Stimulated activated CD8-positive, alpha-beta memory T cell treated with anti-CD3 and anti-CD28 coated beads, Interleukin-2, amount 100 ng/mL, for 48 hours (primary cell): Measurements from ENCODE around the gene PPM1F.
A peak's percentile ranks its signal among the peaks of the same experiment; 100 is the strongest.

Experiments
- DNase-seq, 2 donors: peaks; one replicate each; pipeline ENCODE4 v3.0.0-alpha.2; 2020; ENCODE audit warnings: low read depth in 2 of 2

PPM1F gene, protein sequence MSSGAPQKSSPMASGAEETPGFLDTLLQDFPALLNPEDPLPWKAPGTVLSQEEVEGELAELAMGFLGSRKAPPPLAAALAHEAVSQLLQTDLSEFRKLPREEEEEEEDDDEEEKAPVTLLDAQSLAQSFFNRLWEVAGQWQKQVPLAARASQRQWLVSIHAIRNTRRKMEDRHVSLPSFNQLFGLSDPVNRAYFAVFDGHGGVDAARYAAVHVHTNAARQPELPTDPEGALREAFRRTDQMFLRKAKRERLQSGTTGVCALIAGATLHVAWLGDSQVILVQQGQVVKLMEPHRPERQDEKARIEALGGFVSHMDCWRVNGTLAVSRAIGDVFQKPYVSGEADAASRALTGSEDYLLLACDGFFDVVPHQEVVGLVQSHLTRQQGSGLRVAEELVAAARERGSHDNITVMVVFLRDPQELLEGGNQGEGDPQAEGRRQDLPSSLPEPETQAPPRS

DNA sequence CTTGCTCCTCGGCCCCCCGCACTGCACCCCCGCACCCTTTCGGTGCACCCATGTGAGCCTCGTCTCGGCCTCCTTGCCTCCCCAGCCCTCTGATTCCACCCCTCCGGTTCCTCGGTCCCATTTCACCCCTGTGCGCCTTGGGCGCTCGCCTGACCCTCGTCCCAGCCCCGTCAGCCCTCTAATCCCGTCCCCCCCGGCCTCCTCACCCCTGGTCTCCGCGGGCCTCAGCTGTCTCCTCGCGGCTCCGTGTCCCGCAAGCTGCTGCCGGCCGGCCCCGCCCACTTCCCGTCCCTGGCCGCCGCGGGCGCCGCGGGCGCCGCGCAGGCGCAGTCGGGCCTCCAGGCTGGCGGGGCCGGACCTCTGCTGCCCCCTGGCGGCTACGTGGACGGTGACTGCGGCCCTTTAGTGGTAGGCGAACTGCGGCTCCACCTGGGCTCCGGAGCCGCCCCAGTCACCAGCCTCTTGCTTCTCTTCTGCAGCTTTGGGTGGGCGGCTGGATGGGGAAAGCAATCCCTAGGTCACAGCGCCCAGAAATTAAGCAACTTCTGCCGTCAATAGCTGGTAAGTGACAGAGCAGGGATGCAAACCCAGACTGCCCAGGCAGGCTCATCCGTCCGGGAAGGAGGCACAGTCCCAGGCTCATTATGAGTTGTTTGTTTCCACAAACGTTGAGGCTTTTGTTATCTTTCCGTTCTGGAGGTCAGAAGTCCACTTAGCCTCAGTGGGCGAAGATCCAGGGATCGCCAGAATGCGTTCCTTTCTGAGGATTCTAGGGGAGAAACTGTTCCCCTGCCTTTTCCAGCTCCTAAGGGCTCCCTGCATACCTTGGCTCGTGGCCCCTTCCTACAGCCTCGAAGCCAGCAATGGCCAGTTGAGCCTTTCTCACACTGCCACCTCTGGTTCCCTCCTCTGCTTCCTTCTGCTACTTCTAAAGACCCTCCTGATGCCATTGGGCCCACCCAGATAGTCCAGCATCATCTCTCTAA, at the start of gene PPM1F:
TSS of gene PPM1F (minus strand) at position 263 of the 986 bp plus-strand sequence. CDS start 6,800 bp downstream, outside the sequence.
- peak; percentile 83 to 85 for DNase-seq

DNA sequence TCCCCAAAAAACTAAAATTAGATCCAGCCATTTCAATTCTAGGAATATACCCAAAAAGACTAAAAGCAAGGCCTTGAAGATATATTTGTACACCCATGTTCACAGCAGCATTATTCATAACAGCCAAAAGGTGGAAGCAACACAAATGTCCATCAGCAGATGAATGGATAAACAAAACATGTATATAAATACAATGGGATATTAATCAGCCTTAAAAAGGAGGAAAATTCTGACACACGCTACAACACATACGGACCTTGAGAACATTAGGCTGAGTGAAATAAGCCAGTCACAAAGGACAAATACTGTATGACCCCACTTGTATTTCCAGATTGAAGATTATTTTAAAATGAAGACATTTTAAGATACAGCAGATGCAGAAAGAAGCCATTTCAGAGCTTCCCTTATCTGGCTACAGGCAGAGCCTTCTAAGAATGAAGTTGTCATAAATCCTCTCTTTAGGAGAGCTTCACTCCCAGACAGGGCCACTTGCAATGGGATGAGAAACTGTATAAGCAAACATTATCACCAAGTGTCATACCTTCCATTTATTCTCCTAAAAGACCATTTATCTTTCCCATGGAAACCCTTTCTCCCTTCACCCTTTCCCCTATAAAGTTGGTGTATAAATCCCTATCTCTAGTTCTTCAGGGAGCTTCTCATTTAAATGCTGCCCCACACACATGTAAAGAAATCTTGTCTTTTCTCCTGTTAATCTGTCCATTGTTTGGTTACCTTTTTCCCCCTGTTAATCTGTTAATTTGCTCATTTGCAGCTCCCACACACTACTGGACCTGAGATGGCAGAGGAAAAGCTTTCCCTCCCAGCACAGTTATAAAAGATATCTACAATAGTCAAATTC, 49.2 kb upstream of the PPM1F start:
- no peak for DNase-seq

GRCh38 chr22:21998595-21999247, 46.1 kb upstream of the PPM1F start:
- no peak for DNase-seq

- DNase-seq, result no peak
Measured at GRCh38 chr22:21996175-21996720, 43.6 kb upstream of the PPM1F start.

- DNase-seq, result no peak
Measured at GRCh38 chr22:21995660-21996059, 43.0 kb upstream of the PPM1F start.

GRCh38 chr22:21994881-21995444, 42.3 kb upstream of the PPM1F start:
- DNase-seq, result no peak

DNA sequence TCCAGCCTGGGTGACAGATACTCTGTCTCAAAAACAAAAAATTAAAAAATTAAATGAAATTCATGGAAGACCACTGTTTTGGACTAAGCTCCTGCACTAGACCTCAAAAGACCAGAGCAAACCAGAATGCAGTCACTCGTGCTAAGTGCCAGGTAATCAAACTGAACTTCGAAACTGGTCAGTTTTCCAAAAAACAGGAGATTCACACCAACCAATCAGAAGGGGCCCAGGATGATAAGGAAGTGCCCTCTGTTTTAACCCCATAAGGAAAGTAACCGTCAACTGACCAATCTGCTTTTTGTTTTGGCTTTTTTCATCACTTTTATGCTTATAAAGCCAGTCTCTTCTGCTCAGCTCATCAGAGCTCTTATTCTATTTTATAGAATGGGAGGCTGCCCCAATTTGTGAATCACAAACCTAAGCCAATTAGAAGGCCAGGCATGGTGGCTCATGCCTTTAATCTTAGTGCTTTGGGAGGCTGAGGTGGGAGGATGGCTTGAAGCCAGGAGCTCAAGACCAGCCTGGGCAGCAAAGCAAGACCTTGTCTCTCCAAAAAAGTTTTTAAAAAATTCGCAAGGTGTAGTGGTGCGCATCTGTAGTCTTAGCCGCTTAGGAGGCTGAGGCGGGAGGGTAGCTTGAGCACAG, 40.1 kb upstream of the PPM1F start:
- DNase-seq, result no peak

DNA sequence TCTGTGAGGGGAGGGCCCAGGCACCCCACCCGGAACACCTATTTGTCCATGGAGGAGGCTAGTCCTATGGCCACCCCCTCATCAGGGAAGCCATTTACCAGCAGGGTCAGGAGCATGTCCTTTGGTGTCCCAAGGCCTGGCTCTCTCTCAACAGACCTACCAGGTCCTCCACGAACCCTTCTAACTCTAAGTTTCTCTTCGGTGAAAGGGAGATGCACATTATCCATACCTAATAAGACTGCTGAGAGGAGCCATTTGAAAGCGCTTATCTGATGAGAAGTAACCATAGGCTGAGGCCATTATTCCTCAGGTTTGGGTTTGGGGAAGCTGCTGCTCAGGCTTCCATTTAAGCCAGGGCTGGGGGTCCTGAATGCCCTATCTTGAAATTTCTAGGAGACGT, 39.1 kb upstream of the PPM1F start:
- no peak for DNase-seq

GRCh38 chr22:21991304-21991596, 38.6 kb upstream of the PPM1F start:
- no peak for DNase-seq

- DNase-seq, result no peak
Measured at GRCh38 chr22:21990445-21991303, 38.0 kb upstream of the PPM1F start.

DNA sequence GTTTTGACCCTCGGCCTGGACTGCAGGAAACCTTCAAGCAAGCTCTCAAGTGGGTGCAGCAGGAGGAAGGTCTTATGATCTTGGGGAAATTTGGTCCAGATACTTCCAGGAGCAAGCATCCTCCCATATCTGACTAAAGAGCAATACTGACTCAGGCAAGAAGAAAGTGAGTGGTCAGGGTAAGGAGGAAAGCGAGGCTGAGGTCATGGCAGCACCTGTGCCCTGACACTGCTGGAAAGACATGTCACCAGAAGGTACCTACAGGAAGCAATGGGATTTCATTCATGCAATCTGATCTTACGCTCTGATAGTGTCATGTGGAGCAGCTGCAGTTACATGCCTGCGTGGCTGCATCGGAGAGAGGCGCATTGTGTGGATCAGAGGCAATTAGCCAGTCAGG, 36.4 kb upstream of the PPM1F start:
- DNase-seq, result no peak

- DNase-seq, result no peak
Measured at GRCh38 chr22:21985214-21985613, 32.6 kb upstream of the PPM1F start.

DNA sequence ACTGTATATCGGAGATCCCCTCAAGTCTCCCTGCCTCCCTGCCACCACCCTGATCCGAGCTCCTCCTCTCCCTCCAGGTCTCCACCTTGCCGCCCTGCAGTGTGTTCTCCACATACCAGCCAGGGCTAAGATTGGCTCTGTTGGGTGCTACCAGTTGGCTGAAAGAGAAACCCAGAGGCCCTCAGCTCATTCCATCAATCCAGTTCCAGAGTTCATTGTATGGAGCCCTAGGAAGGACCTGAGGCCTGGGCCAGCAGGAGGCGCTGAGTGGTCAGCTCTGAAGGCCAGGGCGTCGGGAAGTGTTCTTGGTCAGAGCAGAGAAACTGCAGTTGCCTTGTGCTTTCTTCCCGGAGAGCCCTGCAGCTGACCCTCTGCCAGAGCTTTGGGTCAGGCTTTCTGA, 32.1 kb upstream of the PPM1F start:
- DNase-seq, result no peak

- peak; percentile 76 to 79 for DNase-seq
Measured at GRCh38 chr22:21982338-21982965, 29.8 kb upstream of the PPM1F start, which contains the start of gene TOP3B. TSS of gene TOP3B (minus strand) at chr22:21982787. CDS start at chr22:21975709, 7,078 bp downstream.

DNA sequence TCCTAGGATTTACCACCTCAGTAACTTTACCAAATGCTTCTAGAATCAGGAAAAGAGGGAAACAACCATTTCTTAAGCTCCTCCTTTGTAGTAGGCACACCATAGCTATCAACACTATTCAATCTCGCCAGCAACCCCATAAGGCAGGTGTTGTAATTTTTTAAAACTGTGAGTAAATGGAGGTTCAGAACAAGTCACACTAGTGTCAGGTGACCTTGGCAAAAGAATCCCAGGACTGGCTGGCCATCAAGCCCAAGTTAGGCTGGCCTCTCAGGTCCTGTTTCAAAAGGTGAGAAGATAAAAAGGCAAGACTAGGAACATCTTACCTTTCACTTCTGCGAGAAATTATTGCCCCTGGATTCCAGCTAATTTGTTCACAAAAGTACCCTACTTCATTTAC, 29.2 kb upstream of the PPM1F start:
- no peak for DNase-seq

GRCh38 chr22:21980547-21980946, 27.9 kb upstream of the PPM1F start:
- no peak for DNase-seq

- no peak for DNase-seq
Measured at GRCh38 chr22:21978564-21979386, 26.1 kb upstream of the PPM1F start.

GRCh38 chr22:21977814-21978213, 25.2 kb upstream of the PPM1F start:
- DNase-seq, result no peak
